Heart left ventricle (tissue), 16 donors: Measurements from ENCODE around the gene GDNF. TPM values are rescaled to one million over a fixed set of nuclear protein-coding genes. Genes with fewer than 3 reads are reported as not detected.
"Not testable (repeated sequence)": the region's sequence is repeated elsewhere in the genome, so short reads cannot be mapped to it uniquely, and the experiment has no call there.

ENCODE experiments used
- ATAC-seq, 4 donors: fragments of 200-7000 bp; cut with Tn5 transposase; one replicate each; pipeline ENCODE4 v1.9.1; 2020 to 2022; ENCODE audit warnings: moderate library complexity in 4 of 4, mild to moderate bottlenecking in 3 of 4, moderate number of reproducible peaks in 1 of 4
- DNase-seq, 5 donors: peaks; one replicate each; pipeline ENCODE4 v3.0.0-alpha.2; 2020
- H3K27ac ChIP-seq, 12 donors: fragments of 200-600 bp; sonication (generic) in 4 of 12; one replicate each; pipeline versions ENCODE4 v1.5.0 to v1.8.0; 2016 to 2022; ENCODE audit warnings: mild to moderate bottlenecking in 2 of 12
- H3K27me3 ChIP-seq, 9 donors: fragments of 200-600 bp; sonication (generic) in 2 of 9; one replicate each; pipeline versions ENCODE4 v1.5.1 to v1.8.0; 2016 to 2022; ENCODE audit warnings: mild to moderate bottlenecking in 3 of 9
- H3K36me3 ChIP-seq, 9 donors: fragments of 200-600 bp; sonication (generic) in 2 of 9; one replicate each; pipeline versions ENCODE4 v1.5.0 to v1.8.0; 2018 to 2022; ENCODE audit warnings: mild to moderate bottlenecking in 2 of 9
- H3K4me1 ChIP-seq, 12 donors: fragments of 200-600 bp; sonication (generic) in 4 of 12; one replicate each; pipeline versions ENCODE4 v1.5.0 to v1.8.0; 2016 to 2022; ENCODE audit warnings: mild to moderate bottlenecking in 3 of 12
- H3K4me3 ChIP-seq, 12 donors: fragments of 200-600 bp; sonication (generic) in 4 of 12; one replicate each; pipeline versions ENCODE4 v1.5.0 to v1.8.0; 2017 to 2022; ENCODE audit warnings: mild to moderate bottlenecking in 9 of 12, moderate library complexity in 4 of 12
- H3K9me3 ChIP-seq, 12 donors: fragments of 200-600 bp; sonication (generic) in 4 of 12; one replicate each; pipeline versions ENCODE4 v1.5.0 to v1.8.0; 2016 to 2022; ENCODE audit warnings: mild to moderate bottlenecking in 1 of 12
- POLR2A ChIP-seq, 2 donors: fragments of 450-650 bp; IDR thresholded peaks; one replicate each; pipeline ENCODE4 v1.6.1; 2017; ENCODE audit warnings: antibody characterized with exemption in 2 of 2, mild to moderate bottlenecking in 2 of 2, moderate library complexity in 2 of 2
- WGBS, 4 donors: extraction: QIAGEN DNeasy Blood & Tissue Kit in 2 of 4; methylation state at CpG; one replicate each; pipeline versions ENCODE4 v1.1.5 to v1.1.7; 2013 to 2018; 5-methylcytosine and 5-hydroxymethylcytosine counted together
- intact Hi-C, 10 donors: fragments of 100-400 bp; cut with DNase I; formaldehyde crosslinking; loops; one replicate each; pipeline versions ENCODE4 v1.11.1 to v1.14.2; 2022
- polyA plus RNA-seq, 2 donors: library from polyadenylated mRNA; stranded (reverse); fragments of 200-250 nt; gene quantifications; one replicate each; pipeline ENCODE4 v1.2.3, GENCODE V29; 2013
- total RNA-seq, 9 donors: library from RNA; depleted of rRNA in 2 of 9; stranded (reverse); fragments of >200 nt in 2 of 9; fragmentation: NEBNext Ultra II Directional in 3 of 9; extraction: Animal tissue kit (Norgen Biotek cat#: 25700) in 3 of 9; gene quantifications; one replicate each; pipeline versions ENCODE4 v1.1.0 to v1.2.4, GENCODE V29; 2016 to 2023
- TF ChIP-seq, protein P1 (sequence below), 12 donors: fragments of 200-600 bp; sonication (generic) in 4 of 12; IDR thresholded peaks; one replicate each; pipeline versions ENCODE4 v1.5.0 to v1.8.0; 2018 to 2022; ENCODE audit warnings: antibody characterized with exemption in 12 of 12, mild to moderate bottlenecking in 5 of 12
- donor health status: ischemic (EF 13 %, LVEDD 7.1; RV severe dilation, severe dysfunction).
- donor health status: healthy with polysubstance abuse.
- donor health status: DM: no; HTN: yes; CAD: no.
- donor health status: DM: no; HTN: no; CAD: no.
- donor health status: ischemic (EF 25% LVEDD 6.9; RV normal size, moderate dysfunction).
- donor health status: ischemic (EF 25% LVEDD 5.7; RV mildly dilated, moderate dysfunction).
- donor health status: healthy.
- donor health status: DM: yes; HTN: yes; CAD: no.
- donor health status: ischemic (EF 35%, LVEDD 5.7; RV mildly dilated, moderate dysfunction).
- donor health status: nonischemic (EF 11% LVEDD 7.7; RV severe dilation, severe dysfunction).
- donor health status: DM: yes; HTN: yes; CAD: no.
- donor health status: PGD.
- donor health status: ischemic (EF 29% LVEDD 5.4; RV normal size, mild dysfunction).
- donor health status: nonischemic (EF 23%, LVEDD 6.1; RV moderate dilation, normal function).

Gene GDNF
- total and polyA plus RNA-seq, 11 donors: 0.03 to 0.36 (median 0.09) TPM; not detected in 4

DNA sequence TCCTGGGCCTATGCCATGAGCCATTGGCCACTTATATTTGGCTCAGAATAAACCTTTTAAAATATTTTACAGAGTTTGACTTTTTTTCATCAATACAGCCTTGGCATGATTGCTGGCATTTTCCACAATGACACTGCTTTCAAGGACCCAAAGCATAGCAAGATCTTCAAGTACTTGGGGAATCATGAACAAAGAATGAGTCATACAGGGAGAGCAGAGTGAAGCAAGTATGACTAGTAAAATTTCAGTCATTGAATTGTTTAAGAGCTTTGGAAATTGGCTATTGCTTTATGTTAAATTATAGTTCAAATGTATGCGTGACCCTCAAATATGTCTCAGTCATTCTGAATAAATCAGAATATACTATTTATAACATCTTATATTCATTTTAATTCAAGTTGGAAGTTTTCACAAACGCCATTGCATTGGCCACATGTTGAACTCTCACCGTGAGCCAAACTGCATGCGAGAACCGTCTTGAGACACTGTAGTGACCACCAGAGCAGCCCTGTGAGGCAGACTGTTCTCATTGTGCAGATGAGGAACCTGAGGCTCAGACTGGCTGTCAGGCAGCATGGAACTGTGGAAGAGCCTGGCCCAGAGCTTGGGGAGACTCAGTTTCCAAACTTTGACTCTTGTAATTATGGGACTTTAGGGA, 52.9 kb downstream of the GDNF start:
- no peak overlapping the region for H3K4me3 ChIP-seq
- 84 to 92% (median 89%) methylated on average over 5 of the region's 5 CpGs for WGBS, 4 donors
- DNase-seq (no peak), ATAC-seq (no peak)
- H3K36me3 ChIP-seq: no peaks in the 10 kb centered on the region
- no peaks in the 10 kb centered on the region for H3K27me3 ChIP-seq
- no peak overlapping the region for H3K27ac ChIP-seq
- no peaks in the 10 kb centered on the region for H3K9me3 ChIP-seq
- H3K4me1 ChIP-seq: no peaks in the 10 kb centered on the region
- intact Hi-C loops: no loop called here
- TF ChIP-seq, protein P1, sequence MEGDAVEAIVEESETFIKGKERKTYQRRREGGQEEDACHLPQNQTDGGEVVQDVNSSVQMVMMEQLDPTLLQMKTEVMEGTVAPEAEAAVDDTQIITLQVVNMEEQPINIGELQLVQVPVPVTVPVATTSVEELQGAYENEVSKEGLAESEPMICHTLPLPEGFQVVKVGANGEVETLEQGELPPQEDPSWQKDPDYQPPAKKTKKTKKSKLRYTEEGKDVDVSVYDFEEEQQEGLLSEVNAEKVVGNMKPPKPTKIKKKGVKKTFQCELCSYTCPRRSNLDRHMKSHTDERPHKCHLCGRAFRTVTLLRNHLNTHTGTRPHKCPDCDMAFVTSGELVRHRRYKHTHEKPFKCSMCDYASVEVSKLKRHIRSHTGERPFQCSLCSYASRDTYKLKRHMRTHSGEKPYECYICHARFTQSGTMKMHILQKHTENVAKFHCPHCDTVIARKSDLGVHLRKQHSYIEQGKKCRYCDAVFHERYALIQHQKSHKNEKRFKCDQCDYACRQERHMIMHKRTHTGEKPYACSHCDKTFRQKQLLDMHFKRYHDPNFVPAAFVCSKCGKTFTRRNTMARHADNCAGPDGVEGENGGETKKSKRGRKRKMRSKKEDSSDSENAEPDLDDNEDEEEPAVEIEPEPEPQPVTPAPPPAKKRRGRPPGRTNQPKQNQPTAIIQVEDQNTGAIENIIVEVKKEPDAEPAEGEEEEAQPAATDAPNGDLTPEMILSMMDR (IDR thresholded peaks at IDR 0.05): no peak
- no peak for TF ChIP-seq POLR2A (IDR thresholded peaks at IDR 0.05)

DNA sequence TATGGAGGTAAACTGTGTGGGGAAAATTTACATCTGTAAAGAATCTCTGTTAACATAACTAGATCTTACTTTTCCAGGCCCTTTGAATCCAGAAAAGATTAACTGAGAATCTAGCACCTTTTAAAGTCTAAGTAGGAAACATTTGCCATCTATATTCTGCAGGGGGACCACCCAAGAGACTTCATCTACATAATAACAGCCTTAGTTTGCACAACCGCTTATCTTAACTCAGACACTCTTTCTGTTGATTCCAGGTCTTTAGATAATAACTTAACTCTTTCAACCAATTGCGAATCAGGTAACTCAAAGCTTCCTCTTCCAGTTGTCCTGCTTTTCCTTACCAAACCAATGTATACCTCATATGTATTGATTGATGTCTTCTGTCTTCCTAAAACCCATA, 53.4 kb downstream of the GDNF start:
- 69 to 91% (median 83%) methylated on average over 2 of the region's 2 CpGs for WGBS, 4 donors
- Histone ChIP-seq H3K4me1 (no peaks in the 10 kb centered on the region), H3K27me3 (no peaks in the 10 kb centered on the region), H3K36me3 (no peaks in the 10 kb centered on the region), H3K9me3 (no peaks in the 10 kb centered on the region), H3K27ac (no peak overlapping the region), H3K4me3 (no peak overlapping the region)
- intact Hi-C loops: no loop called here
- TF ChIP-seq, protein P1 (IDR thresholded peaks at IDR 0.05): no peak
- no peak for TF ChIP-seq POLR2A (IDR thresholded peaks at IDR 0.05)
- no peak for DNase-seq
- no peak for ATAC-seq

DNA sequence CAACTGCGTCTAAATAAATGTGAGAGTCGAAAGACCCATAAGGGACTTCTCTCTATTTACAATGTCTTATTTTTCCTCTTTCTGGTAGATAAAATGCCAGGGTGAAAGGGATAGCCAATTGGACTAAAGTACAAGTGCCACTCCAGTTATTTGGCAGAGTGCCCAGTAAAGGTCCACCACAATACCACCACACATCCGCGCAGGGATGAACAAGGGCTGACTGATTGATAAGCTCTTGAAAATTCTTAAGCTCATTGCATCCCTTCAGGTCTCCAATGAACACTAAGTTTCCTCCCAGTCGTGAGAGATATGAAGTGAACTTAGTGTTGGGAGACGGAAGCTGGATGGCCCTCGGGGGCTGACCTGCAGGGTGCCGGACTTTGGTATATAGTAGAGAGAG, 58.4 kb downstream of the GDNF start:
- WGBS, 4 donors: 67 to 69% (median 67%) methylated on average over 8 of the region's 8 CpGs
- H3K4me3 ChIP-seq, DNase-seq, H3K27ac ChIP-seq, ATAC-seq, H3K36me3 ChIP-seq, H3K9me3 ChIP-seq, intact Hi-C loops, H3K4me1 ChIP-seq, H3K27me3 ChIP-seq: not testable (repeated sequence)

DNA sequence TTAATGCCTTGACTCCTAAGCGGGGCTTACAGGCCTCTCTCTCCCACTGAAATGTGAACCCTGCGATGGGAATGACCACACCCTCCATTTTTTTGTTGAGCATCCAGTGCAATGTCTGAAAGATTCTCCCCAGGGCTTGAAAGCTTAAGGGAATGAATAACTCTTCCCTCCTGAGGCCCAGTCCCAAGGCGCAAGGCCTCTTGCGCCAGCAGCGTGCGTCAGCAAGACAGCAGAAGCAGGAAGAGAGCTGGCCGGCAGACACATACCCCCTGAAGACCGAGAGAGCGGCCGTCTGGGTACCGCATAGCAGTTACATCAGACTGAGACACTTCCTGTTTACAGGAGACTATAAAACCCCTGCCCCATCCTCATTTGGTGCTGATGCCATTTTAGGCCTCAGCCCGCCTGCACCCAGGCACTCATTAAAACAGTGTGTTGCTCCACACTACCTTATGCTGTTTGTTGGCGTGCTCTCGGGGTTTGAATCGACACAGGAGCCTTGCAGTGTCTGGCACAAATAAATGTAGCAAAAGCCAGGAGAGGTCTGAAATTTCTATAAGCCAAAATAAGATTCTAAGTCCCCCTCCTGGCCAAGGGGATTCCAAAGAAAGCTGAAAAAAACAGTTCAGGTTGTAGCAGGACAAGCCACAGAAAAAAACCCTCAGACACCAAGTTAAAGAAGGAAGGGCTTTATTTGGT, 62.3 kb downstream of the GDNF start:
- DNase-seq (no peak), ATAC-seq (no peak)
- TF ChIP-seq POLR2A (IDR thresholded peaks at IDR 0.05): no peak
- TF ChIP-seq, protein P1 (IDR thresholded peaks at IDR 0.05): no peak
- WGBS, 4 donors: 78 to 88% (median 83%) methylated on average over 14 to 15 of the region's 15 CpGs
- no peak overlapping the region for H3K4me3 ChIP-seq
- no peaks in the 10 kb centered on the region for H3K4me1 ChIP-seq
- no peaks in the 10 kb centered on the region for H3K27me3 ChIP-seq
- peak overlapping the region in 1 of 12 donors; percentile 81 for H3K27ac ChIP-seq
- intact Hi-C loops: no loop called here
- H3K36me3 ChIP-seq: no peaks in the 10 kb centered on the region
- H3K9me3 ChIP-seq: peaks cover 0 to 14% (median 8%) of the 10 kb centered on the region in 12 donors
